HepG2 (cell line): ENCODE results near the gene ETV6. TPM values are rescaled to one million over a fixed set of nuclear protein-coding genes. Genes with fewer than 3 reads are reported as not detected.

Experiments
- ATF3 ChIP-seq: sonication (generic); formaldehyde crosslinking; IDR thresholded peaks from 2 replicates; pipeline ENCODE4 v1.4.0; 2020; ENCODE audit warnings: missing genetic modification reagents
- CBFB ChIP-seq: sonication (generic); formaldehyde crosslinking; IDR thresholded peaks from 2 replicates; pipeline ENCODE4 v1.4.0; 2020; ENCODE audit warnings: missing genetic modification reagents
- CBX1 ChIP-seq: IDR thresholded peaks from one replicate; pipeline ENCODE4 v1.6.1; 2016; ENCODE audit warnings: antibody characterized with exemption, low read depth
- CHD2 ChIP-seq: IDR thresholded peaks from 2 replicates; pipeline ENCODE4 v1.6.1; 2011; ENCODE audit warnings: low read depth, low read length, improper control_type of control experiment
- DDIT3 ChIP-seq: sonication (generic); formaldehyde crosslinking; IDR thresholded peaks from 2 replicates; pipeline ENCODE4 v1.4.0; 2020; ENCODE audit warnings: mild to moderate bottlenecking, missing genetic modification reagents
- ETV5 ChIP-seq: IDR thresholded peaks from 2 replicates; pipeline ENCODE4 v1.6.1; 2018; ENCODE audit warnings: missing biosample characterization, missing genetic modification reagents, inconsistent platforms, borderline replicate concordance
- FOXO1 ChIP-seq: sonication (generic); formaldehyde crosslinking; IDR thresholded peaks from 2 replicates; pipeline ENCODE4 v1.4.0; 2020; ENCODE audit warnings: missing genetic modification reagents
- HOMEZ ChIP-seq: IDR thresholded peaks from 2 replicates; pipeline ENCODE4 v1.6.1; 2016; ENCODE audit warnings: low read depth
- MED13 ChIP-seq: sonication (generic); formaldehyde crosslinking; IDR thresholded peaks from 2 replicates; pipeline ENCODE4 v1.5.0; 2020; ENCODE audit warnings: missing genetic modification reagents
- RERE ChIP-seq: IDR thresholded peaks from 2 replicates; pipeline ENCODE4 v1.6.1; 2016; ENCODE audit warnings: low read depth, missing genetic modification reagents, missing compliant biosample characterization
- SAFB2 ChIP-seq: sonication (generic); formaldehyde crosslinking; IDR thresholded peaks from 2 replicates; pipeline ENCODE4 v1.5.1; 2020; ENCODE audit warnings: missing genetic modification reagents, low read depth, mild to moderate bottlenecking, borderline replicate concordance
- SALL1 ChIP-seq: sonication (generic); formaldehyde crosslinking; IDR thresholded peaks from 2 replicates; pipeline ENCODE4 v1.8.0; 2022; ENCODE audit warnings: mild to moderate bottlenecking, missing genetic modification reagents
- SIN3B ChIP-seq: fragments of 150-350 bp; IDR thresholded peaks from 2 replicates; pipeline ENCODE4 v1.6.1; 2014; ENCODE audit warnings: low read length
- SPEN ChIP-seq: sonication (generic); formaldehyde crosslinking; IDR thresholded peaks from 2 replicates; pipeline ENCODE4 v1.5.1; 2020; ENCODE audit warnings: low read depth, mild to moderate bottlenecking, missing genetic modification reagents
- YEATS4 ChIP-seq: sonication (generic); formaldehyde crosslinking; IDR thresholded peaks from 2 replicates; pipeline ENCODE4 v1.4.0; 2020; ENCODE audit warnings: missing genetic modification reagents, borderline replicate concordance
- ZBTB39 ChIP-seq: sonication (generic); formaldehyde crosslinking; IDR thresholded peaks from 2 replicates; pipeline ENCODE4 v1.5.0; 2020; ENCODE audit warnings: missing genetic modification reagents
- ZNF367 ChIP-seq: sonication (generic); formaldehyde crosslinking; IDR thresholded peaks from 2 replicates; pipeline ENCODE4 v1.4.0; 2020; ENCODE audit warnings: missing genetic modification reagents, borderline replicate concordance
- ZNF446 ChIP-seq: sonication (generic); formaldehyde crosslinking; IDR thresholded peaks from 2 replicates; pipeline ENCODE4 v1.5.0; 2020; ENCODE audit warnings: mild to moderate bottlenecking, missing genetic modification reagents
- ZNF75D ChIP-seq: sonication (generic); formaldehyde crosslinking; IDR thresholded peaks from 2 replicates; pipeline ENCODE4 v1.8.1; 2023; ENCODE audit warnings: missing genetic modification reagents, mild to moderate bottlenecking, borderline replicate concordance
- ZNF792 ChIP-seq: IDR thresholded peaks from 2 replicates; pipeline ENCODE4 v1.6.1; 2016
- polyA plus RNA-seq, 8 experiments: library from polyadenylated mRNA; depleted of rRNA in 3 of 8; stranded (reverse) in 7 of 8; unstranded in 1 of 8; fragments of >200 nt; fragmentation: Illumina TruSeq in 4 of 8; extraction: Trizol in 4 of 8; gene quantifications; 2 replicates each; pipeline versions ENCODE4 v1.2.1 to v1.2.3, GENCODE V29; 2011 to 2016; ENCODE audit warnings: low read depth in 4 of 8, missing spikeins in 1 of 8, mixed read lengths in 1 of 8; ENCODE audit not compliant: insufficient read depth in 1 of 8
- total RNA-seq, 5 experiments: library from RNA; depleted of rRNA; stranded (reverse); fragments of >200 nt; fragmentation: Illumina TruSeq; extraction: Trizol; gene quantifications; 2 replicates each; pipeline ENCODE4 v1.2.3, GENCODE V29; 2016; ENCODE audit warnings: low read depth in 1 of 5
- TF ChIP-seq, protein P1 (sequence below): sonication (generic); formaldehyde crosslinking; IDR thresholded peaks from 2 replicates; pipeline ENCODE4 v1.4.0; 2020; ENCODE audit warnings: low read depth, mild to moderate bottlenecking, missing genetic modification reagents

The ETV6 gene
- total and polyA plus RNA-seq, 2 of the 13 experiments (the other 11 are each of a cell fraction or from before 2014, with no cell fraction given), result 2.2 to 3.0 TPM

GRCh38 chr12:11710906-11711305, 61.4 kb downstream of the ETV6 start (continued):
- TF ChIP-seq SALL1 (peak; percentile 76), CBX1 (no peak), ATF3 (CRISPR knock-in tag) (no peak), YEATS4 (CRISPR knock-in tag) (0 out of 2 replicates have a peak, but pooled peaks have one; percentile 14), ZNF75D (CRISPR knock-in tag) (no peak), ZNF446 (CRISPR knock-in tag) (no peak), ETV5 (CRISPR knock-in tag) (peak; percentile 77; the same call in 1 of the 2 replicates), SAFB2 (no peak), RERE (CRISPR knock-in tag) (no peak), DDIT3 (no peak), CHD2 (no peak), CBFB (no peak), SIN3B (no peak), ZBTB39 (no peak), FOXO1 (CRISPR knock-in tag) (peak; percentile 42; the same call in 1 of the 2 replicates), MED13 (CRISPR knock-in tag) (no peak), SPEN (CRISPR knock-in tag) (no peak), HOMEZ (CRISPR knock-in tag) (peak; percentile 29; the same call in 1 of the 2 replicates), ZNF792 (CRISPR knock-in tag) (no peak), ZNF367 (no peak)
- TF ChIP-seq, protein P1, sequence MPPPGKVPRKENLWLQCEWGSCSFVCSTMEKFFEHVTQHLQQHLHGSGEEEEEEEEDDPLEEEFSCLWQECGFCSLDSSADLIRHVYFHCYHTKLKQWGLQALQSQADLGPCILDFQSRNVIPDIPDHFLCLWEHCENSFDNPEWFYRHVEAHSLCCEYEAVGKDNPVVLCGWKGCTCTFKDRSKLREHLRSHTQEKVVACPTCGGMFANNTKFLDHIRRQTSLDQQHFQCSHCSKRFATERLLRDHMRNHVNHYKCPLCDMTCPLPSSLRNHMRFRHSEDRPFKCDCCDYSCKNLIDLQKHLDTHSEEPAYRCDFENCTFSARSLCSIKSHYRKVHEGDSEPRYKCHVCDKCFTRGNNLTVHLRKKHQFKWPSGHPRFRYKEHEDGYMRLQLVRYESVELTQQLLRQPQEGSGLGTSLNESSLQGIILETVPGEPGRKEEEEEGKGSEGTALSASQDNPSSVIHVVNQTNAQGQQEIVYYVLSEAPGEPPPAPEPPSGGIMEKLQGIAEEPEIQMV (CRISPR knock-in tag), result no peak
